DOHH2 (cell line): Measurements from ENCODE around the gene HS6ST1.

Experiments used
- H3F3A ChIP-seq: fragments of 200-600 bp; sonication (generic), shearing (Covaris generic); 2 replicates; pipeline ENCODE4 v1.6.0; 2016; ENCODE audit warnings: antibody characterized with exemption, mild to moderate bottlenecking; ENCODE audit not compliant: control insufficient read depth, insufficient read depth
- H3K27ac ChIP-seq: fragments of 200-600 bp; sonication (generic); 2 replicates; pipeline ENCODE4 v1.5.1; 2014; ENCODE audit warnings: low read depth, mild to moderate bottlenecking, low read length, moderate library complexity
- H3K27me3 ChIP-seq: fragments of 200-600 bp; sonication (generic); 2 replicates; pipeline ENCODE4 v1.6.1; 2014; ENCODE audit warnings: mild to moderate bottlenecking, low read length, mixed read lengths; ENCODE audit not compliant: control insufficient read depth
- H3K36me3 ChIP-seq: fragments of 200-600 bp; sonication (generic); 2 replicates; pipeline ENCODE4 v1.6.1; 2014; ENCODE audit warnings: mild to moderate bottlenecking, low read length, moderate library complexity, mixed read lengths; ENCODE audit not compliant: control insufficient read depth
- H3K4me1 ChIP-seq: fragments of 200-600 bp; sonication (generic); 2 replicates; pipeline ENCODE4 v1.6.1; 2014; ENCODE audit warnings: mild to moderate bottlenecking, low read length, mixed read lengths; ENCODE audit not compliant: control insufficient read depth
- H3K4me2 ChIP-seq: fragments of 200-600 bp; sonication (generic); 2 replicates; pipeline ENCODE4 v1.6.0; 2014; ENCODE audit warnings: mild to moderate bottlenecking, low read length, moderate library complexity
- H3K4me3 ChIP-seq: fragments of 200-600 bp; sonication (generic); 2 replicates; pipeline ENCODE4 v1.5.1; 2014; ENCODE audit warnings: mild to moderate bottlenecking, low read length, mixed read lengths
- H3K79me2 ChIP-seq: fragments of 200-600 bp; sonication (generic); 2 replicates; pipeline ENCODE4 v1.6.1; 2014; ENCODE audit warnings: mild to moderate bottlenecking, low read length, mixed read lengths; ENCODE audit not compliant: control insufficient read depth
- H3K9me2 ChIP-seq: fragments of 200-600 bp; sonication (generic); replicated peaks from 2 replicates; pipeline ENCODE4 v1.6.1; 2014; ENCODE audit warnings: mild to moderate bottlenecking, low read length, mixed read lengths; ENCODE audit not compliant: control insufficient read depth
- H3K9me3 ChIP-seq: fragments of 200-600 bp; sonication (generic); 2 replicates; pipeline ENCODE4 v1.6.1; 2014; ENCODE audit warnings: antibody characterized with exemption, low read length, mixed read lengths; ENCODE audit not compliant: control insufficient read depth, insufficient read depth
- H4K20me1 ChIP-seq: fragments of 200-600 bp; sonication (generic); 2 replicates; pipeline ENCODE4 v1.6.0; 2014; ENCODE audit warnings: low read depth, mild to moderate bottlenecking, antibody characterized with exemption, low read length, moderate library complexity; ENCODE audit not compliant: control insufficient read depth, insufficient read depth
- EZH2phosphoT487 ChIP-seq: fragments of 200-600 bp; sonication (generic); IDR thresholded peaks from 2 replicates; pipeline ENCODE4 v1.6.1; 2017; ENCODE audit warnings: borderline replicate concordance, mild to moderate bottlenecking, antibody characterized with exemption, low read length, moderate library complexity, mixed read lengths
- TF ChIP-seq, protein P1 (sequence below): fragments of 200-600 bp; sonication (generic); IDR thresholded peaks from one replicate; pipeline ENCODE4 v1.5.1; 2014; ENCODE audit warnings: antibody characterized with exemption, mild to moderate bottlenecking, low read depth, low read length; ENCODE audit not compliant: poor library complexity, severe bottlenecking

HS6ST1 gene

GRCh38 chr2:128362889-128363228 lies 44.2 kb upstream of the HS6ST1 start:
- no peaks in the 10 kb centered on the region for H3F3A ChIP-seq
- no peak for TF ChIP-seq EZH2phosphoT487
- TF ChIP-seq, protein P1, sequence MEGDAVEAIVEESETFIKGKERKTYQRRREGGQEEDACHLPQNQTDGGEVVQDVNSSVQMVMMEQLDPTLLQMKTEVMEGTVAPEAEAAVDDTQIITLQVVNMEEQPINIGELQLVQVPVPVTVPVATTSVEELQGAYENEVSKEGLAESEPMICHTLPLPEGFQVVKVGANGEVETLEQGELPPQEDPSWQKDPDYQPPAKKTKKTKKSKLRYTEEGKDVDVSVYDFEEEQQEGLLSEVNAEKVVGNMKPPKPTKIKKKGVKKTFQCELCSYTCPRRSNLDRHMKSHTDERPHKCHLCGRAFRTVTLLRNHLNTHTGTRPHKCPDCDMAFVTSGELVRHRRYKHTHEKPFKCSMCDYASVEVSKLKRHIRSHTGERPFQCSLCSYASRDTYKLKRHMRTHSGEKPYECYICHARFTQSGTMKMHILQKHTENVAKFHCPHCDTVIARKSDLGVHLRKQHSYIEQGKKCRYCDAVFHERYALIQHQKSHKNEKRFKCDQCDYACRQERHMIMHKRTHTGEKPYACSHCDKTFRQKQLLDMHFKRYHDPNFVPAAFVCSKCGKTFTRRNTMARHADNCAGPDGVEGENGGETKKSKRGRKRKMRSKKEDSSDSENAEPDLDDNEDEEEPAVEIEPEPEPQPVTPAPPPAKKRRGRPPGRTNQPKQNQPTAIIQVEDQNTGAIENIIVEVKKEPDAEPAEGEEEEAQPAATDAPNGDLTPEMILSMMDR = no peak
- no peaks in the 10 kb centered on the region for H3K4me1 ChIP-seq
- no peaks in the 10 kb centered on the region for H3K79me2 ChIP-seq
- no peaks in the 10 kb centered on the region for H4K20me1 ChIP-seq
- no peaks in the 10 kb centered on the region for H3K9me3 ChIP-seq
- H3K9me2 ChIP-seq = no peaks in the 10 kb centered on the region
- H3K4me2 ChIP-seq = no peak overlapping the region
- H3K36me3 ChIP-seq = no peaks in the 10 kb centered on the region
- H3K27ac ChIP-seq = no peak overlapping the region
- H3K4me3 ChIP-seq = no peak overlapping the region
- no peaks in the 10 kb centered on the region for H3K27me3 ChIP-seq

DNA sequence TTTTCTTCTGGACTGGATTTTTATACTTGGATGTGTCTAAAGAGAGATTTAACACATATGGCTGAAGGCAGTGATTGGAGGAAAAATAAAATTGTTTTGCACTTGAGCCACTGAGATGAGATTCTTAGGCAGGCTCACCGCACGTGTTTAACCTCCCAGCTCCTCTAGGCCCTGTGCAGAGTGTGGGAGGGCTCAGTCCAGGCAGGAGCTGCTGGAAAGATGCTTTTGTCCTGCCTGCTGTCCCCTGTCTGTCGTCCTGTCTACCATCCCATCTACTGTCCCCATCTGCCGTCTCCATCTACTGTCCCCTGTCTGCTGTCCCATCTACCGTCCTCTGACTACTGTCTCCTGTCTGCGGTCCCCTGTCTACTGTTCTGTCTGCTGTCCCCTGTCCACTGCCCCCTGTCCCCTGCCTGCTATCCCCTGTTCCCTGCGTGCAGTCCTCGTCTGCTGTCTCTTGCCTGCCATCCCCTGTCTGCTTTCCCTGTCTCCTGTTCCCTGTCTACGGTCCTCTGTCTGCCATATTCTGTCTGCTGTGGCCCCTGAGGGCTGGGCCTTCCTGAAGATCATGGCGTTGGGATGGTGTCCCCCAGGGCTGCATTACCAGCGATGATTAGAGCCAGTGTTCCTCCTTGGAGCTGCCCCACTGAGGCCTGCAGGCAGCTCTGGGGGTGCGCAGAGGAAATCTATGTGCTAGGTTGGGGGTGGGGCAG lies 43.7 kb upstream of the HS6ST1 start:
- H3K4me3 ChIP-seq = no peak overlapping the region
- no peaks in the 10 kb centered on the region for H3K9me3 ChIP-seq
- H3K9me2 ChIP-seq = no peaks in the 10 kb centered on the region
- no peaks in the 10 kb centered on the region for H3F3A ChIP-seq
- TF ChIP-seq, protein P1 = no peak
- no peak for TF ChIP-seq EZH2phosphoT487
- no peaks in the 10 kb centered on the region for H3K79me2 ChIP-seq
- H3K4me1 ChIP-seq = no peaks in the 10 kb centered on the region
- H3K4me2 ChIP-seq = no peak overlapping the region
- no peak overlapping the region for H3K27ac ChIP-seq
- no peaks in the 10 kb centered on the region for H3K27me3 ChIP-seq
- H3K36me3 ChIP-seq = no peaks in the 10 kb centered on the region
- H4K20me1 ChIP-seq = no peaks in the 10 kb centered on the region

DNA sequence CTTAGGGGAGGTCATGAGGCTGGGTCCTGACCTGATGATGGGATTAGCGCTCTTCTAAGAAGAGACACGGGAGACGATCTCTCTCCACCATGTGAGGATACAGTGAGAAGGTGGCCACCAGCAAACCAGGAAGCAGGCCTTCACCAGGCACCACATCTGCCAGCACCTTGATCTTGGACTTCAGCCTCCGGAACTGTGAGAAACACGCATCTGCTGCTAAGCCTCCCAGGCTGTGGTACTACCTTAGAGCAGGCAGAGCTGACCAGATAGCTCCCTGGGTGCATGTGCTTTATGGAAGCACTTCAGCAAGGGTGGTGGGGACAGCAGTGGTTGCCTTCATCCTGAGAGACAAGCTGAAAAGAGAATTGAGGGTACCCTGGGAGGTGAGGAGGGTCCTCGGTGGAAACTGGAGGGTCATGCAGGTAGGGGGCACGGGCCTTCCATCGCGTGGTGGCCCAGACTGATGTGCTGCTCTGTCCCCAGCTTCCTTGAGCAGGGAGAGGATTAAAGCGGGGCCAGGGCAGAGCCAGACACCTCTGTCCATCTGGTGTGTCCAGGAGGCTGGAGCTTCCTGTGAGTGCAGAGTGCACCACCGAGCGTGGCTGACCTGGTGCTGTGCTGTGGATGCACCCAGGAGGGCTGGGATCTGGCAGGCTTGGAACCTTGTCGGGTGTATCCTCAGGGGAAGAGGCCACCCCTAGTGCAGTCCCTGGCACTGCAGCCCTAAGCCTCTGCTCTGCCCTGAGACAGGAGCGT lies 42.9 kb upstream of the HS6ST1 start:
- H3K36me3 ChIP-seq = no peaks in the 10 kb centered on the region
- no peaks in the 10 kb centered on the region for H3K9me3 ChIP-seq
- H4K20me1 ChIP-seq = no peaks in the 10 kb centered on the region
- H3K4me3 ChIP-seq = no peak overlapping the region
- H3K27ac ChIP-seq = no peak overlapping the region
- no peaks in the 10 kb centered on the region for H3K27me3 ChIP-seq
- no peaks in the 10 kb centered on the region for H3K9me2 ChIP-seq
- H3F3A ChIP-seq = no peaks in the 10 kb centered on the region
- no peak for TF ChIP-seq EZH2phosphoT487
- TF ChIP-seq, protein P1 = no peak
- no peak overlapping the region for H3K4me2 ChIP-seq
- no peaks in the 10 kb centered on the region for H3K4me1 ChIP-seq
- no peaks in the 10 kb centered on the region for H3K79me2 ChIP-seq
